Lower leg skin (tissue), 4 donors: ENCODE data around the gene C17orf50. TPM values are rescaled to one million over a fixed set of nuclear protein-coding genes. Genes with fewer than 3 reads are reported as not detected.
A peak's percentile ranks its signal among the peaks of the same experiment; 100 is the strongest.

Experiments used
- DNase-seq, 2 donors: peaks; one replicate each; pipeline ENCODE4 v3.0.0-alpha.2; 2019; ENCODE audit warnings: low spot score in 2 of 2
- H3K4me3 ChIP-seq: fragments of 200-600 bp; sonication (generic); 2 replicates; pipeline ENCODE4 v1.5.1; 2017; ENCODE audit warnings: mild to moderate bottlenecking, low read depth; ENCODE audit not compliant: poor library complexity, severe bottlenecking
- CTCF ChIP-seq, 3 donors: fragments of 450-650 bp; IDR thresholded peaks; one replicate each; pipeline ENCODE4 v1.5.1; 2016; ENCODE audit warnings: antibody characterized with exemption in 3 of 3, mild to moderate bottlenecking in 3 of 3, moderate library complexity in 2 of 3
- POLR2A ChIP-seq, 2 donors: fragments of 450-650 bp; IDR thresholded peaks; one replicate each; pipeline ENCODE4 v1.6.1; 2016 to 2017; ENCODE audit warnings: antibody characterized with exemption in 2 of 2, mild to moderate bottlenecking in 1 of 2, moderate library complexity in 1 of 2
- WGBS, 2 donors: methylation state at CpG; one replicate each; pipeline ENCODE4 v1.1.5; 2018; 5-methylcytosine and 5-hydroxymethylcytosine counted together
- intact Hi-C: fragments of 100-400 bp; cut with DNase I; formaldehyde crosslinking; loops from one replicate; pipeline ENCODE4 v1.15.0; 2023; ENCODE audit warnings: low total_unique reads
- total RNA-seq, 4 donors: library from RNA; depleted of rRNA; stranded (reverse); fragments of >200 nt; gene quantifications; one replicate each; pipeline ENCODE4 v1.1.0, GENCODE V29; 2016

Gene C17orf50
- total RNA-seq, 4 donors from 2014 or later: not detected

DNA sequence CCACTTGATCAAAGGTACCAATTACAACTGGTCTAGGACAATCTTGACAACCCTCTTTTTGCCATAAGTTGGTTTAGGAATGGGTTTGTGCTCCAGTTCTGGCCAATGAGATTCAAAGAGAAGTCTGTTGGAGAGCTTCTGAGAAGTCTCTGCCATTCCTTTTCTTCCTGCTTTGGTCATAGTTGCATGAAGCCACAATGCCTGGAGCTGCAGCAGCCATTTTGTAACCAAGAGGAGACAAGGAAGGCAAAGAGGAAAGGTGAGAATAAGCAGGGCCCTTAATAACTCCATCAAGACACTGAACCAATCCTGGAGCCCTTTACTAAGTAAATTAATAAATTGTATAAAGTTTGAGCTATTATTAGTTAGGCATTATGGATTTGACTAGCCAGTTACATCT lies 3.4 kb upstream of the C17orf50 start:
- intact Hi-C loops: no loop called here
- no peak overlapping the region for H3K4me3 ChIP-seq
- TF ChIP-seq CTCF (IDR thresholded peaks at IDR 0.05) (no peak), POLR2A (IDR thresholded peaks at IDR 0.05) (no peak)
- DNase-seq: no peak

GRCh38 chr17:35761601-35762000 lies 914 bp downstream of the C17orf50 start:
- no peak for DNase-seq
- WGBS, 2 donors: 82 to 83% methylated on average over 5 of the region's 5 CpGs
- TF ChIP-seq CTCF (IDR thresholded peaks at IDR 0.05): no peak
- no peak for TF ChIP-seq POLR2A (IDR thresholded peaks at IDR 0.05)
- intact Hi-C loops: no loop called here
- H3K4me3 ChIP-seq: no peak overlapping the region

DNA sequence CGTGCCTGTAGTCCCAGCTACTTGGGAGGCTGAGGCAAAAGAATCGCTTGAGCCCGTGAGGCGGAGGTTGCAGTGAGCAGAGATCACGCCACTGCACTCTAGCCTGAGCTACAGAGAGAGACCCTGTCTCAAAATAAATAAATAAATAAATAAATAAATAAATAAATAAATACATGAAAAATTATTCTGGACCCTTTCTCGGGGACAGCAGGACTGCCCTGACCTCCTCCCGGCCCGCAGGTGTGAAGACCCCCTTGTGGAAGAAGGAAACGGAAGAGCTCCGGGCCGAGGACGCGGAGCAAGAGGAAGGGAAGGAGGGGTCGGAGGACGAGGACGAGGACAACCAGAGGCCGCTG lies 3.1 kb downstream of the C17orf50 start:
- 30 to 33% methylated on average over 17 of the region's 17 CpGs for WGBS, 2 donors
- no peak for TF ChIP-seq POLR2A (IDR thresholded peaks at IDR 0.05)
- TF ChIP-seq CTCF (IDR thresholded peaks at IDR 0.05): no peak
- no peak for DNase-seq
- H3K4me3 ChIP-seq: no peak overlapping the region
- intact Hi-C loops: loop anchor here (2.0 kb wide), 1 partner anchor 43 kb away; no protein-coding TSS in a partner anchor

- intact Hi-C loops: loop anchor here (2.0 kb wide), 1 partner anchor 42 kb away; no protein-coding TSS in a partner anchor
- no peak overlapping the region for H3K4me3 ChIP-seq
- TF ChIP-seq POLR2A (IDR thresholded peaks at IDR 0.05) (no peak), CTCF (IDR thresholded peaks at IDR 0.05) (peak in 1 of 3 donors; percentile 81)
- WGBS, 2 donors: 5 to 6% methylated on average over 55 to 63 of the region's 75 CpGs
- DNase-seq: peak; percentile 47 to 96
Measured at GRCh38 chr17:35764123-35764991, 3.7 kb downstream of the C17orf50 start.

DNA sequence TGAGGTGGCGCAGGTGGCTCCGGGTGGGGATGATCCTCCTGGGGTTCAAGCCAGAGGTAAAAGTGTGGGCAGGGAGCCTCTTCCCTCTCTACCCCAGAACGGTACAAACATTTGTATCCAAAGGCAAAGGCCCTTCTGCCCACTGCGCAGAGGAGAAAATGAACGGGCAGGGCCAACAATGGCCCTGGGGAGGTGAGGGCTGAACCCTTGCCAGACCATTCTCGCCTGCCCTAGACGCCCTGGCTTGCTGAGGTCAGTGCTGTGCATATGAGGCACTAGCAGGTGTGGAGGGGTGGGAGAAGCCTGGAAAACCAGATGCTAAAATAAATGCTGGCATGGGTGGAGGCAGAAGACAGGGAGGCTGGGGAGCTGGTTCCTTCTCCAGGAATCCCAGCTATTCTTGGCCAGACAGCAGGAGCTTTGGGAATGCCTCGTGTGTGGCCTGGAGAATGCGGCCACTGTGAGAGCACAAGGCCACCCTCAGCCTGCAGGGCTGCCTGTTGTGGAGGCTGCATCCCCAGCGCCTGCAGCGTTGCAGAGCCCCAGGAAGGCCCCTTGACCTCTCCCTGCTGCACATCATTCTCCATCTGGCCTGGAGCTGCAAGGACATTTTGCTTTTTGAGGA lies 4.5 kb downstream of the C17orf50 start:
- intact Hi-C loops: loop anchor here (2.0 kb wide), 1 partner anchor 42 kb away; no protein-coding TSS in a partner anchor
- no peak for TF ChIP-seq CTCF (IDR thresholded peaks at IDR 0.05)
- no peak for TF ChIP-seq POLR2A (IDR thresholded peaks at IDR 0.05)
- no peak for DNase-seq
- WGBS, 2 donors: 64 to 68% methylated on average over 11 of the region's 11 CpGs
- H3K4me3 ChIP-seq: no peak overlapping the region
